Fibroblast of lung (primary cell): ENCODE measurements around the gene OR1L6. TPM values are rescaled to one million over a fixed set of nuclear protein-coding genes. Genes with fewer than 3 reads are reported as not detected.

ENCODE experiments used
- DNase-seq, 2 donors: peaks; one replicate each; pipeline versions ENCODE4 v3.0.0 to v3.0.0-alpha.2; 2010; ENCODE audit warnings: low read depth in 2 of 2
- H2AFZ ChIP-seq: 2 replicates; pipeline ENCODE4 v1.5.1; 2012; ENCODE audit warnings: low read length, control low read depth, inconsistent platforms
- H3K27ac ChIP-seq: 2 replicates; pipeline ENCODE4 v1.5.1; 2011; ENCODE audit warnings: low read length, control low read depth; ENCODE audit not compliant: insufficient read depth
- H3K27me3 ChIP-seq: 2 replicates; pipeline ENCODE4 v1.5.1; 2011; ENCODE audit warnings: mild to moderate bottlenecking, low read length; ENCODE audit not compliant: control insufficient read depth, insufficient read depth
- H3K36me3 ChIP-seq: 2 replicates; pipeline ENCODE4 v1.5.1; 2011; ENCODE audit warnings: low read length; ENCODE audit not compliant: control insufficient read depth, insufficient read depth
- H3K4me1 ChIP-seq: 2 replicates; pipeline ENCODE4 v1.5.1; 2011; ENCODE audit warnings: low read length; ENCODE audit not compliant: control insufficient read depth, insufficient read depth; ENCODE audit errors: extremely low read depth
- H3K4me2 ChIP-seq: 2 replicates; pipeline ENCODE4 v1.5.1; 2011; ENCODE audit warnings: low read length, control low read depth; ENCODE audit not compliant: insufficient read depth; ENCODE audit errors: extremely low read depth
- H3K4me3 ChIP-seq, 4 experiments: fragments of 200-600 bp in 1 of 4; sonication (generic) in 1 of 4; replicated peaks in 1 of 4; 2 replicates each; pipeline ENCODE4 v1.5.1; 2011 to 2016; ENCODE audit warnings: low read length in 4 of 4, low read depth in 3 of 4, mild to moderate bottlenecking in 3 of 4, control low read depth in 2 of 4, inconsistent platforms in 1 of 4, mixed read lengths in 1 of 4; ENCODE audit not compliant: insufficient read depth in 1 of 4; ENCODE audit errors: control extremely low read depth in 1 of 4
- H3K79me2 ChIP-seq: 2 replicates; pipeline ENCODE4 v1.5.1; 2012; ENCODE audit warnings: mild to moderate bottlenecking, low read length, inconsistent platforms; ENCODE audit not compliant: control insufficient read depth, insufficient read depth
- H3K9ac ChIP-seq: 2 replicates; pipeline ENCODE4 v1.5.1; 2011; ENCODE audit warnings: mild to moderate bottlenecking, low read length, control low read depth; ENCODE audit not compliant: insufficient read depth
- H3K9me3 ChIP-seq: 2 replicates; pipeline ENCODE4 v1.5.1; 2012; ENCODE audit warnings: low read depth, low read length; ENCODE audit not compliant: control insufficient read depth, insufficient read depth
- H4K20me1 ChIP-seq: 2 replicates; pipeline ENCODE4 v1.5.1; 2011; ENCODE audit warnings: low read length; ENCODE audit not compliant: control insufficient read depth, insufficient read depth; ENCODE audit errors: extremely low read depth
- CTCF ChIP-seq, 2 donors: IDR thresholded peaks in 1 of 2; conservative IDR thresholded peaks in 1 of 2; 1 replicate in 1 of 2; 2 replicates in 1 of 2; pipeline ENCODE4 v1.5.1; 2011 to 2012; ENCODE audit warnings: low read length in 2 of 2, control low read depth in 1 of 2, inconsistent platforms in 1 of 2, low read depth in 1 of 2, mild to moderate bottlenecking in 1 of 2
- EZH2 ChIP-seq: IDR thresholded peaks from 2 replicates; pipeline ENCODE4 v1.5.1; 2012; ENCODE audit warnings: low read length, control low read depth, mild to moderate bottlenecking; ENCODE audit errors: missing control alignments
- polyA plus RNA-seq, 2 donors: library from polyadenylated mRNA; depleted of rRNA in 1 of 2; stranded (reverse) in 1 of 2; unstranded in 1 of 2; fragments of >200 nt; gene quantifications; 2 replicates each; pipeline ENCODE4 v1.2.1, GENCODE V29; 2011 to 2012; ENCODE audit warnings: missing spikeins in 1 of 2
- total RNA-seq: library from RNA; depleted of rRNA; stranded (reverse); fragments of >200 nt; gene quantifications from 2 replicates; pipeline ENCODE4 v1.2.1, GENCODE V29; 2014

The OR1L6 gene
- total and polyA plus RNA-seq, 2 donors (not counting 1 experiment from before 2014, with no cell fraction given), result not detected

GRCh38 chr9:122767817-122768216, 25.7 kb downstream of the OR1L6 start:
- Histone ChIP-seq H3K27me3 (no peaks in the 10 kb centered on the region), H3K4me3 (no peak overlapping the region), H3K4me1 (no peaks in the 10 kb centered on the region), H3K36me3 (no peaks in the 10 kb centered on the region), H3K79me2 (no peaks in the 10 kb centered on the region), H3K9me3 (no peaks in the 10 kb centered on the region), H3K27ac (no peak overlapping the region), H4K20me1 (no peaks in the 10 kb centered on the region), H3K4me2 (no peak overlapping the region), H3K9ac (no peak overlapping the region), H2AFZ (no peak overlapping the region)
- TF ChIP-seq CTCF (conservative IDR thresholded peaks at IDR 0.05 in 1 of 2, IDR thresholded peaks at IDR 0.05 in 1 of 2; ENCODE audit: low read depth in 1 of 2, low read length in 2 of 2) (no peak), EZH2 (no peak)
- no peak for DNase-seq

GRCh38 chr9:122777052-122777451, 34.9 kb downstream of the OR1L6 start:
- H3K4me1 ChIP-seq, result no peaks in the 10 kb centered on the region
- H4K20me1 ChIP-seq, result no peaks in the 10 kb centered on the region
- no peak overlapping the region for H3K4me2 ChIP-seq
- no peak overlapping the region for H3K27ac ChIP-seq
- TF ChIP-seq CTCF (conservative IDR thresholded peaks at IDR 0.05 in 1 of 2, IDR thresholded peaks at IDR 0.05 in 1 of 2; ENCODE audit: low read depth in 1 of 2, low read length in 2 of 2) (no peak), EZH2 (no peak)
- no peaks in the 10 kb centered on the region for H3K27me3 ChIP-seq
- no peaks in the 10 kb centered on the region for H3K36me3 ChIP-seq
- no peaks in the 10 kb centered on the region for H3K79me2 ChIP-seq
- no peak for DNase-seq
- H3K4me3 ChIP-seq, result no peak overlapping the region
- H3K9me3 ChIP-seq, result no peaks in the 10 kb centered on the region
- no peak overlapping the region for H3K9ac ChIP-seq
- no peak overlapping the region for H2AFZ ChIP-seq

- no peak overlapping the region for H3K27ac ChIP-seq
- no peaks in the 10 kb centered on the region for H3K36me3 ChIP-seq
Observed at GRCh38 chr9:122777935-122778627, 36.0 kb downstream of the OR1L6 start.

More at GRCh38 chr9:122777935-122778627, 36.0 kb downstream of the OR1L6 start:
- Histone ChIP-seq H3K4me2 (no peak overlapping the region), H4K20me1 (no peaks in the 10 kb centered on the region), H3K9ac (no peak overlapping the region), H3K9me3 (no peaks in the 10 kb centered on the region), H3K79me2 (no peaks in the 10 kb centered on the region), H2AFZ (no peak overlapping the region), H3K4me1 (no peaks in the 10 kb centered on the region), H3K27me3 (no peaks in the 10 kb centered on the region), H3K4me3 (no peak overlapping the region)
- TF ChIP-seq EZH2 (no peak), CTCF (conservative IDR thresholded peaks at IDR 0.05 in 1 of 2, IDR thresholded peaks at IDR 0.05 in 1 of 2; ENCODE audit: low read depth in 1 of 2, low read length in 2 of 2) (no peak)
- DNase-seq, result peak in 1 of 2 donors; percentile 59
